ENCODE measurements around the gene CALML3.
A peak's percentile ranks its signal among the peaks of the same experiment; 100 is the strongest.

The CALML3 gene

DNA sequence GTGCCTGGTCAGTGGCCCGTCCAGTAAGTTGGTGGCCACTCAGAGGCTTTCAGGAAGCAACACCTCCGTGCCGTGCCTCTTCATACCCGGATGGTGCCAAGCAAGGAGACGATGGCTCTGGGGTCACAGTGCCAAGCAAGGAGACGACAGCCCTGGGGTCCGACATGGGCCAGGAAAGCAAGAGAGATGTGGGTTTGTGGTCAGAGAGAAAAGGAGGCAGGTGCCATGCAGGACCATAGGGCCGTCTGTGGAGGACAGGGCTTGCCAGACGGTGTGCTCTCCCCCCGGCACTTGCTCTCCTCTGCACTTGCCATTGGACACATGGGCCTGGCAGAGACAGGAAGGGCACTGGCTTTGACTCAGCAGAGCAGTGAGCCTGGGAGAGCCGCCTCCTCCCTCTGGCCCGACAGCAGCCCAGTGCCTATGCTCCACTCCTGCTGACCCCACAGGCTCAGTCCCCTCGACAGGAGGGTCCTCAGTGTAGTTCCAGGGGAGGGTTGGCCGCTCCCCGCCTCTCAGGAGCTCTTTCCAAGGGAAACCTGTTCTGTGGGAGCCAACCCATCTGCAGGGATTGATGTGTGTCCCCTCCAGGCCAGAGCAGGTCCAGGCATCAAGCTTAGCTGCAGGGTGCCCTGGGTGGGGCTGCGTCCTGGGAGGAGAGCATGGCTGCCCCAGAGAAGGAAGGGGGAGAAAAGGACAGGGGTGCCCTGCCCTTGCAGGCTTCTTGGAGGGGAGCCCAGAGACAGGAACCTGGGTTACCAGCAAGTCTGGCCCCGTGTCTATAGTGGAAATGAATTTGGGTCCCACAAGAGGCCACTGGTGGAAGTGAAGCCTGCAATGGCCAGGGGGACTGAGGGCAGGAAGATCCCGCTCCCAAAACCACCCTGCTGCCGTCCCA is 17.8 kb upstream of the CALML3 start:
- DNase-seq (ENCODE audit: low read depth in 3 of 3): no peak

DNA sequence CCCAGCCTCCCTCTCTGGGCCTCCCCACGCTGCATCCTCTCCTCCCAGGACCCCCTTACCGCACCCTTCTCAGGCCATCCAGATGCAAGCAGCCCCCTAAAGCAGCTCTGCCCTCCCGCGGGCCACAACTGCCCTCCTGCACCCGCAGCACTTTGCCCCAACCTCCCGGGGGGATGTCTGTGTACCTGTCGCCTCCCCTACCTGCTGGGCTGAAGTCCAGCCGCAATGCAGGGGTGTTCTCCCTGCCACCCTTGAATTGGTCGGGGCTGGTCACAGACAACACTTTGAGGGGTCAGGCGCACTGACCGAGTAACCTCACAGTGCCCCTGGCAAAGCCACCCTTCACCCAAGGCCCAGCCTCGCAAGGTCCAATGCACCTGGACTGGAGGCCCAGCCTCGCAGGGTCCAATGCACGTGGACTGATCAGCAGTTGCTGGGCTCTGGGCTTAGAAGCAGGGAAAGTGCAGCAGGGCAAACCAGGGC is 17.1 kb upstream of the CALML3 start:
- DNase-seq (ENCODE audit: low read depth in 3 of 3): no peak

DNA sequence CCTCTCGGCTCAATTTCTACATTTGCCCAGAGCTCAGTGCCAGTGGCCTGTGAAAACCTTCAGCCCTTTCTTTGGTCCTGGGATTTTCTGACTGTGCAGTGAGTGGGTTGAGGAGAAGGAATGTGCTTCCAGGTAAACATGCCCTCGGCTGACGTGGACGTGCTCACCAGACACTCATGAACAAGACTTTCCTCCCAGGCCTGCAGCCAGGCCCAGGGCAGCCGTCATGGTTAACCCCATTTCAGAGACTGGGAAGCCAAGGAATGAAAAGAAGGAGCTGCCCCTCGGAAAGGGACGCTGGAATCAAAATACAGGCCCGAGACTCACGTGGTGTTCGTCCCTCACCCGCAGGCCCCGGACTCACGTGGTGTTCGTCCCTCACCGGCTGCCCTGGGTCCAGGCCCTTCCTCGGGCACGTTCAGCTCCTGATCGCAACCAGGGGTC is 16.6 kb upstream of the CALML3 start:
- no peak for DNase-seq (ENCODE audit: low read depth in 3 of 3)

DNA sequence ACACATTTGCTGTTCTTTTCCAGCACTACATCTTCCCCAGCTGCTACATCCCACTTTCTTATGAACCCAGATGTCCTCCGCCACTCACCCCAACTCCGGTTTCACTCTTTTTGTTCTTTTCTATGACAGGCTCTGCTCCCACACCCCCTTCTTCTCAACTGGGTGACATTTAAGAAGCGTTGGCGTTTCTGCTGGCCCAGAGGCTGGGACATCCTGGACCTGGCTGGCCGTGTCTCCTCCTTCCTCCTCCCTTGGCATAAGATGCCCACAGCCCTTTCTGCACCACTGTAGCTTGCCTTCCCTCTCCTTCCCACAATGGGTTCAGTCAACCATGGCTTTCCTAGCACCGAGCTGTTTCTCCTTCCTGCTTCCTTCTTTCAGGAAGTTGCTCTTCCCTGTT is 16.0 kb upstream of the CALML3 start:
- DNase-seq (ENCODE audit: low read depth in 3 of 3): no peak

DNA sequence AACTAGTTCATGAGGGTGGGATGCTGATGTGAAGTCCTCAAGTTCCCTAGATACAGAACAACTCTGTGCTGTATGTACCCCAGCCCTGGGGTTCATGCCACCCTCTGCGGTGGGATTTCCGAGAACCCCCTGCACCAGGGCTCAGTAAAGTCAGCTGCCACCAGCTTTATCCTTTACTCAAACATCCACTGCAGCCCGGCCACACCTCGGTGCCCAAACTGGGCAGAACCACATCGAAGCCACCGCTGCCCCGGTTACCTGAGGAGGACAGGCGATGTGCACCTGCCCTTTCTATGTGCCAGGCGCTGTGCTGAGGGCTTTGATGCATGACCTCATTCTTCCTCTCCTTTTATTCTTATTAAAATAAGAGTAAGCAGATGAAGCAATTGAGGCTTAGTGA is 15.5 kb upstream of the CALML3 start:
- DNase-seq (ENCODE audit: low read depth in 3 of 3): no peak

DNA sequence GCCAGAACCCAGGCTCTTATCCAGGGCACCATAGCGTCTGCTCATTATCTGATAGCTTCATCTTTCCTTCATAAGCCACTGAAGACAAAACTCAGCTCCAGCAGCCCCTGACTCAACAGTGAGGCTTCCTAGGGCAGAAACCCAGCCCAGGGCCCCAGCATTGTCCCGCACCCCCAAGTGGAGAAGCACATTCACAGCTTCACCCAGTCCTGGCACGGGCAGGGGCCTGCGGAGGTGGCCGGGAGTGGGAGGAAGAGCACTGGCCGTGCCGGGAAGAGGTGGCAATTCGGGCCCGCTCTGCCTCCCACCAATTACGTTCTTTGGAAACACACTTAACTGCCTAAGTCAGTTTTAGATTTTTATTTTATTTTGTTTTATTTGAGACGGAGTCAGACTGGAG is 15.1 kb upstream of the CALML3 start:
- DNase-seq (ENCODE audit: low read depth in 3 of 3): no peak

DNA sequence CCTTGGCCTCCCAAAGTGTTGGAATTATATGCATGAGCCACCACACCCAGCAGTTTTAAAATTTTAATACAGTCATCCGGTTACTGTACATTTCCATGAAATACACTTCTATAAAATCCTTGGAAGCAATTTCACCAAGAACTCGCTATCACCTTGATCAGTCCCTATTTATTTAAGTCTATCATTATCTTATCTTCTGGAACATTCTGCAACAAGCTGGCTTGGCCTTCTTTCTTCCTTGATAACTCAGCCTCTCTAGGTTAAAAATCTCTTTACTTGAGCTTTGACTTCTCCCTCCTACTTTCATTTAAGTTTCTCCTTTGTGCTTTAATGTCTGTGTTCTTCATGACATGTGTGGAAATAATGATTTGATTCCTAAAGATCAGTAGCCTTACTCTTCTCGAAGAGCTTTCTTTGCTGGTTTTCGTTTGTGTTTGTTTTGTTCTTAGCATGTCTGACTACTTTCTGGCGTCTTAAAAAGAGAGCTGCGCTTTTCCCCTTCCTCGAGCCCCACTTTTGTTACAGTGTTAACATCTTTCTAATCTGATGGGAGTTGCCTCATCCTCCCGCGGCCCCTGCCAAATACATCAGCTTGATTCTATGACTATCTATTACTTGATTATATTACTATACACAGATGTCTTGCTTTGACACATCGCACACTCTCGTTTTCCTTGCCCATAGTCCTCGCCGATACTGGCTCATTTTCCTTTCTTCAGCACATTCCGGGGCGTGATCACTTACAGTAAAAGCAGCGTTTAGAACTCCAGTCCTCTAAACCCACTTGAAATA is 14.3 kb upstream of the CALML3 start:
- DNase-seq (ENCODE audit: low read depth in 3 of 3): no peak

DNA sequence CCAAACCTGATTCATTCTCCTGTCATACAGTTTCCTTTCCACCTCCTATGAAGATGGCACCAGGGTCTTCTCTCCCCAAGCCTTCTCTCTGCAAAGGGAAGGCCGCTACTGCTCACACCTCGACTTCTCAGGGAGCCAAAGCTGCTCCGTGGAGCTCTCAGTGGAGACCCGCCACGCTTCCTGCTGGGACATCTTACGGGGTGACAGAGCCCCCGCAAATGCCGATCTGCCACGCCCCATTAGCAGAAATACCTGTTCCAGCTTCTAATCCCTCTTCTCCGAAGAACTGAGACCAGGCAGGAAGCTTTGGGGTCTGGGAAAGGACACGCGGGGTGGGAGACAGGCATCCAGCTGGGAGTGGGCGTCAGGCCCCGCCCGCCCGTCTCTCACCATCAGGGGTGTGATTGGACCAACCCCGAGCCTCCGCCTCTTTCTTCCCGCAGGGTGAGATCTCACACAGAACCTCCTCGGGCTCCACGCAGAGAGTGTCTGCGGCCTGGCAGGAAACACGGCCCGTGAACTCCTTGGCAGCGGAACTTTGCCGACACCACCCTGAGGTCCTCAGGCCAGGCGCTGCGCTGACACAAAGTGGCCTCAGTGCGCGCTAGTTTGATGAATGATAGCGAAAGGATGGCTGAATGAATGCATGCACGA is 13.4 kb upstream of the CALML3 start:
- DNase-seq (ENCODE audit: low read depth in 3 of 3): no peak

DNA sequence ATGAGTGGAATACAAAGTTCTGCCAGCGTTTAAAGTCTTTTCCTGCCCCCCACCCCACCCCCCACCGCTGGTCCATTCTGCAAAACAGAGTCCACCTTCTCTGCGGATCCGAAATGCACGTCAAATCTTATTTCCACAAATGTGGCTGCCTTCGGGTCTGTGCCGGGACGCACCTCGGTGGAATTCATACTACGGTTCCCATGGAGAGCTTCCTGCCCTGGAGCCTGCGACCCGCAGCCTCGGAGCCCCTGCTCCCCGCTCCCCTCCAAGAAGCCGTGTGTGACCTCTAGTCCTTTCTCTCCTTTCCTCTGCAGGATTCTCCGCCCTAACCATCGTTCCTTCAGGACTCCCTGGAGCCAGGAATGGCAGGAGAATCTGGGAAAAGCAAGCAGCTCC is 12.9 kb upstream of the CALML3 start:
- no peak for DNase-seq (ENCODE audit: low read depth in 3 of 3)

DNA sequence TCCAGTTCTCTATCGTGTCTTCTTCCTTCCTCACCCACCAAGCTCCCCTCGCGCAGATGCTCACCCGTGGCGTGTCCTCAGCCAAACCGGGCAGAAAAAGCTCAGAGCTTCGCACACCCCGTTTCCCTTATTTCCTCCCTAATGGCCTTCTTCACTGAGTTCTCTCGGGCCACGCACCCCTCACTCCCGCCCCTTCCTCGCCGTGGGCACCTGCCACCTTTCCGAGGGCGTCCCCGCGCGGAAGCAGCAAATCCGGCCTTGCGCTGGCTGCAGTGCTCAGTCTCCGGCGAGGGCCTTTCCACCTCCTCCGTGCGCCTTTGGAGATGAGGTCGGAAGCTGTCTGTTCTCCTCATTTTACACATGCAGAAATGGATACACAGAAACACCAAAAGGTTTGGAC is 12.4 kb upstream of the CALML3 start:
- DNase-seq (ENCODE audit: low read depth in 3 of 3): no peak

DNA sequence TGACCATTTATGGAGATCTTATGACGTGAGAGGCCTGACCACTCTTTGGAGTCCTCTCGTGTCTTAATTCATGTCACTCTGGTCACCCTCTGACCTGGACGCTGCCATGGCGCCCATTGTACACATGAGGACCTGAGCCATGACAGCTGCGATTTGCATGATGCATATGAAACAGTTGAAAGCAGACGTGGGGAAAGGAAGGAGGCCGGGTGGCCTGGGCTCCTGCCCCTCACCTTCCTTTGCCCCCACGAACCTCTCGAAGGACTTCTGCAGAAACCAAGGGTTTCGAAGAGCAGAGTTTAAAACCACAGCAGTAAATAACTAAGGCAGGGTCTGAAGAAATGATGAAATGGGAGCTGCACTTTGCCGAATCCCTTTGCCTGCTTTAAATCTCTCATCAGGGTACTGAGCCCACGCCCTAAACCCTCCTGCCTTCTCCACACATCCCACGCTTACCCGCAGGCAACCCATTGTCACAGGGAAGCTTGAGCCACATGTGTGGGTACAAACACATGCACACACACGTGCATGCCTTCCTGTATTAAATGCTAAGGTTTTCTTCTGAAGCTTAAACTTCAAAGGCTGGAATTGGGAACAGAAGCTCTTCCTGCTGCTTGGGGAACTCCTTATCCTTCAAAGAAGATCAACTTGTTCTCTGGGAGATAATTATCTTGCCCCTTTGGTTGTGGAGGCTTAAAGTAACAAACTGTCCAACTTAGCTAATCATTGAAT is 11.7 kb upstream of the CALML3 start:
- DNase-seq (ENCODE audit: low read depth in 3 of 3): peak in 1 of 3 experiments; percentile 5

DNA sequence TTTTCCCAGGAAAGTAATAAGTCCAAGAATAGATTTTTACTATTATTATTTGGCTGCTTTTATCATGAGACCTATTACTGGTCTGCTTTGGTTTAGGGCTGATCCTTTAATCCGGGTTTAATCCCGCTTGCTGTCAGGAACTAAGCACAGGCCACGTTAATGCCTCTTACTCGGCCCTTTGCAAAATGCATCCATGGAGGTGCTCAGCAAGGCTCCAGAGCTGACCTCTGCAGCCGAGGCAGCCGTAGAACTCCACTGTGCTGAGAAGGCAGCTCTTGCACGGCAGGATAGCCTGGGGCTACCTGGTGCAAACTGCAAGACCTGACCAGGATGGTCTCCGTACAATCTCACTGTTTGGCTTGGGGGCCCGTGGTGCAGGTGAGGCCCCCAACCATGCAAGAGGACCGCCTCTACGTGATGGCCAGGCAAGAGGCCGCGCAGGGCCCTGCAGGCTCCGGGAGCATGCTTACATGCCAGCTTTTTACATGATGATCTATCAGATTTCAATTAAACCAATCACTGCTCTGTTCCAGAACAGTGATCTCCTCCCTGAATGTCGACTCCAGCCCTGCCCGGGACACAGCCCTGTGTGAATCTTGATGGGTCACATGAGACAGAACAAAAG is 10.4 kb upstream of the CALML3 start:
- DNase-seq (ENCODE audit: low read depth in 3 of 3): no peak

DNA sequence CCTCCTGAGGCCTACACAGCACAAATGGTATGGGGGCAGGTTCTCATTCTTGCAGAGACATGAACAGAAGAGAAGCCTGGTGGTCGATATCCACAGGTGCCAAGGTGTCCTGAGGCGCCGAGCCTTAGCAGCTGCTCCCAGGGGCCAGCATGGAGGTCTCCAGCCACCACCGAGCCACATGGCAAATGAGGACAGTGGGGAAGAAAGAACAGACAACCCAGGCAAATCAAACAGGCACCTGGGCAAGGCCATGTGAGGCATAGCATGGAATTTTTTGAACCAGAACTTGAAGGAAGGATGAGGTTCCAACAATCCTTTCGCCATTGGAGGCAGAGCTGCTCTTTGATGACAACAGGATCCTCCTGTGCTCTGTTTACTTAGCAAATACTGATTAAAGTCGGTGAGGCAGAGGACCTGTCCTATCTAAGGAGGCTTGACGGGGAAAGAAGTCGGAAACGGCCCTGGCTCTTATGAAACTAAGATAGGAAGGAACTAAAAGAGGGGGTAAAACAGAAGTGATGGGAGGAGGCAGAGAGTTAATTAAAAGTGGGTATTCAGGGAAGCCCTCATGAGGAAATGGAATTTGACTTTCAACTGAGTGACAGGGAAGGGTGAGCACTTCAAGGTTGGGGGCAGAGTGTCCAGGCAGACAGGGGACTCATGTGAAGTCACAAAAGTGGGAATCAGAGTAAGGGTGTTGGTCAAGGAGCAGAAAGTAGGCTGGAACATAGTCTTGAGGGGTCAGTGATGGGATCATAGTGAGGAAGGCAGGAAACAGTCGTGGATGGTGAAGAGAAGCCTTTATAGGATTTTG is 8.6 kb upstream of the CALML3 start:
- DNase-seq (ENCODE audit: low read depth in 3 of 3): no peak

DNA sequence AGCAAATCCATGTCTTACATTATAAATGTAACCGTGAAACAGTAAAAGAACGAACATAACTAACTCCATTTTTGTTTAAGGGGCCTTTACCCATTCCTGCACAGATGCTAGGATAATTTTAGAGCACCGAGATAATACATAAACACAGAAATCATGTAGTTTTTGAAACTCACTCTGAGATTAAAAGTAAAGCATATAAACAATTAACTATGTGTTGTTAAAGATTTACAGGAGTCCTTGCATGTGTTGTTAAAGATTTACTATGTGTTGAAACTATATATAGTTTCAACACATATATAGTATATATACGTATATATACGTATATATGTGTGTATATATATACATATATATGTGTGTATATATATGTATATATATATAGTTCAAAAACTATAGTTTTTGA is 7.2 kb upstream of the CALML3 start:
- no peak for DNase-seq (ENCODE audit: low read depth in 3 of 3)

DNA sequence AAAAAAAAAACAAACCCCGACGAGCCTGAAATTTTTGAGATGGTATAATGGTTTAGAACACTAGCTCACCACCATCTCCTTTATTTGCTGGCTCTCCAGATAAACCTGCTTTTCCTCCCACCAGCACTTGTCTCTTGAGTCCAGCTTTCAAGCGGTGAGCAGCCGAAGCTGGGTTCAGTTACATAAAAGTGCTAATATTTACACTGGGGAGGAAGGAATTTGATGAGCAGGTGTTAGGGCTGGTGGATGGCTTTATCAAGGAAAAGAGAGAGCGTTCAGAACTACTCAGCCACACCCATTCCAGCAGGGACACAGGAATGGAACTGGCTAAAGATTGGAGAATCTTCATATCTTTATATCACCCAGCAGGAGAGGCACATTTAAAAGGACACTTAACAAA is 6.6 kb upstream of the CALML3 start:
- DNase-seq (ENCODE audit: low read depth in 3 of 3): no peak

DNA sequence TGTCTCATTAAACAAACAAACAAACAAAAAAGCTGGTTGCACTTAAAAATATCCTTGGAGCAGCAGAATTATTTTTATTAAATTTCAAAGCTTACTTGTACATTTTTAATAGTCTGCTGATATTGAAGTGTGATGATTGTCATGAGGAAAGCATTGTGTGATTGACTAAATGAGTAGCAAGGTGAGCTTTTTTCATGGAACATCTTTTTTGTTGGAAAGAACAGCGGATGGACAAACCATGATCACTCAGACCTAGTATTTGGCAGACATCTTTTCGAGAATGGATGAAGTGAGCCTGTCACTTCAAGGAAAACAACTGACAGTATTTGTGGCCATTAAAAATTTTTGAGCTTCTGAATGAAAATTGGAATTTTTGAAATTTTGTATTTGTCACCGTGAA is 5.7 kb upstream of the CALML3 start:
- DNase-seq (ENCODE audit: low read depth in 3 of 3): no peak

DNA sequence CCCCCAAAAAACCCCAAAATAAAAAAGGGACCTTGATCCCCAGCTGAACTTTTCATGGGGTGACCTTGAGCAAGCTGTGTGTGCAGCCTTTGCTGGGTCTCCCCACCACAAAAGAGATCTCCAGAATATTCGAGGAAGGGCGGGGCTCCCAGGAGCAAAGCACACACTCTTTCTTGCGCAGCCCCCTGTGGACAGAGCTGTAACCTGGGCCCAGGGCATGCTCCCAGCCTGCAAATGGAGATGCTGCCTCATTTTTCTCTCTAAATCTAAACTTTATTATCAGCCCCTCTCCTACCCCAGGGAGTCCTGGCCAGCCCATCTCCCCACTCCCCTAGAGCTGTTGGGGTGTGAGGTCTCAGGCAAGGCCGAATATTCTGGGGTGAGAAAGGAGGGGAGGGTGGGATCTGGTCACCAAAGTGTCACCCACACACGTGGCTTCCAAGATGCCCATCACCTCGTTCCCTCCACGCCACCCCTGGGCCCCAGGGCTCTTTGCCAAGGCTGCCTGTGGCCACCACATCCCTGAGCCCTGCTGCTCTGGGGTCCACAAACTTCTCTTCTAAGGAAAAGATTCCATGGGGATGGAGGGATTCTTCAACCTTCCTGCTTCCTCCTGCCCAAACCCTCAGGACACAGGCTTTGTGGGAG is 1.7 kb upstream of the CALML3 start:
- no peak for DNase-seq (ENCODE audit: low read depth in 3 of 3)

DNA sequence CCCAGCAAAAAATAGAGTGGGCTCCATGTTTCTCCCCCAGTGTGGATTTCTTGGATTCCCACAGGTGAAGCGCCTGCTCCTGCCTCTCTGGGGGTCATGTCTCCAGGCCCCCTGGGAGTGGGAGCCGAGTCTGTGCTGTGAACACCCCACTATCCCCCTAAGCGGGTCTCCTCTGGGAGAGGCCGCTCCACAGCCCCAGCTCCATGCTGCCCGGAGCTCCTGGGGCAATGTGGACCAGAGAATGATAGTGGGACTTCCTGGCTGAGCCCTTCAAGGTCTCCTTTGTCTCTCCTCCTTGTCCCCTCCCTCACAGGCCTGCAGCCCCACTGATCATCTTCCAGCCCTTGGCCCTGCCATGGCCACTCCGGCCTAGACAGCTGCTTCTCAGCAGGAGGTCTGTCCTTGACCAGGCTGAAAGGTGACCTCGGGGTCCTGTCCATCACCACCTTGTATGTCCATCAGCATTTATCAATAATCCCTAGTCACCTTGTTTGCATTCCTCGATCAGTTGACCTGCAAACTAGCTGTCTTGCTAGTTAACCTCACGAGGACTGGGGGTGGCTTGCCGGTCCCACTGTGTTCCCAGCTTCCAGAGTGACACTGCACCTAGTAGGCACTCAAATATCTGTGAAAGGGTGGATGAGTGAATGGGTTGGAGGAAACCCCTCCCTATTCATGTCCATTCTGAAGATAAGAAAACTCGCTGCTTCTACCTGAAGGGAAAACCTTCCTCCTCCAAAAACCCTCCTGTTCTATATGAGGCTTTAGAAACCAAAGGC is 776 bp upstream of the CALML3 start:
- DNase-seq (ENCODE audit: low read depth in 3 of 3): no peak

Measured in stimulated activated CD4-positive, alpha-beta T cell treated with anti-CD3 and anti-CD28 coated beads, TNF-alpha, amount 100 ng/mL, for 4 hours (primary cell).